HG02973 (cell line): ENCODE measurements around the gene LRP1B.

ENCODE experiments used
- ATAC-seq: cut with Tn5 transposase; IDR thresholded peaks from one replicate; pipeline ENCODE4 v1.9.1; 2021; ENCODE audit warnings: moderate library complexity; ENCODE audit not compliant: unreplicated experiment

The LRP1B gene

GRCh38 chr2:141380008-141380979 is 750.5 kb downstream of the LRP1B start:
- ATAC-seq, result no peak

GRCh38 chr2:141364821-141365220 is 766.0 kb downstream of the LRP1B start:
- no peak for ATAC-seq

GRCh38 chr2:141362311-141362710 is 768.5 kb downstream of the LRP1B start:
- no peak for ATAC-seq

GRCh38 chr2:141348481-141348880 is 782.3 kb downstream of the LRP1B start:
- ATAC-seq, result no peak

- ATAC-seq, result no peak
Observed at GRCh38 chr2:141341444-141341843, 789.4 kb downstream of the LRP1B start.

GRCh38 chr2:141331127-141331526 is 799.7 kb downstream of the LRP1B start:
- ATAC-seq, result no peak

- ATAC-seq, result no peak
Observed at GRCh38 chr2:141329964-141330363, 800.9 kb downstream of the LRP1B start.

- ATAC-seq, result no peak
Observed at GRCh38 chr2:141323571-141323970, 807.2 kb downstream of the LRP1B start.

GRCh38 chr2:141317986-141318385 is 812.8 kb downstream of the LRP1B start:
- no peak for ATAC-seq

GRCh38 chr2:141316606-141317005 is 814.2 kb downstream of the LRP1B start:
- no peak for ATAC-seq

- ATAC-seq, result no peak
Observed at GRCh38 chr2:141316103-141316502, 814.7 kb downstream of the LRP1B start.

- no peak for ATAC-seq
Observed at GRCh38 chr2:141313972-141314371, 816.8 kb downstream of the LRP1B start.

- ATAC-seq, result no peak
Observed at GRCh38 chr2:141311430-141311829, 819.4 kb downstream of the LRP1B start.

- no peak for ATAC-seq
Observed at GRCh38 chr2:141306368-141306767, 824.4 kb downstream of the LRP1B start.

GRCh38 chr2:141301551-141301950 is 829.3 kb downstream of the LRP1B start:
- no peak for ATAC-seq

- no peak for ATAC-seq
Observed at GRCh38 chr2:141280037-141280436, 850.8 kb downstream of the LRP1B start.

GRCh38 chr2:141271346-141271745 is 859.5 kb downstream of the LRP1B start:
- ATAC-seq, result no peak

GRCh38 chr2:141264848-141265247 is 866.0 kb downstream of the LRP1B start:
- no peak for ATAC-seq

GRCh38 chr2:141260911-141261310 is 869.9 kb downstream of the LRP1B start:
- no peak for ATAC-seq

GRCh38 chr2:141259683-141260082 is 871.1 kb downstream of the LRP1B start:
- no peak for ATAC-seq

- no peak for ATAC-seq
Observed at GRCh38 chr2:141242008-141242407, 888.8 kb downstream of the LRP1B start.

- no peak for ATAC-seq
Observed at GRCh38 chr2:141226560-141226959, 904.3 kb downstream of the LRP1B start.

- ATAC-seq, result no peak
Observed at GRCh38 chr2:141207036-141207385, 923.8 kb downstream of the LRP1B start.
